ENCODE data around the gene WSB2.

Gene WSB2

DNA sequence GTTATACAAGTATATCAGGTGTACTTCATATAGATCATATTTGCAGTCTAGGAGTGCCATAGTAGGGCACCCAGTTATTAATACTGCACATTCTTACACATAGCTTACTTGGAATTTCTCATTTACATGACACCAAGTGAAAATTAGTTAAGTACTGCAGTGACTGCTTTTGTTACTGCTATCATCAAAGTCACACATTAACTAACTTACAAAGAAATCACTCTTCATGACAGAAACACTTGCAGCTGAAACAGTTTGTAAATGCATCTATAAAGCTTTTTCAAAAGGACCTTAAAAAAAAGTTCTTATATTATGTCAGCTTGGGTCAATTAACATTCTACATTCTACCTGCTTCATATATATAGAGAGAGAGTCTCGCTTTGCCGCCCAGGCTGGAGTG, 62.3 kb downstream of the WSB2 start:
- no peak overlapping the region for H3K4me3 ChIP-seq (replicated peaks; ENCODE audit: low read depth, low read length)
- TF ChIP-seq, protein P1, sequence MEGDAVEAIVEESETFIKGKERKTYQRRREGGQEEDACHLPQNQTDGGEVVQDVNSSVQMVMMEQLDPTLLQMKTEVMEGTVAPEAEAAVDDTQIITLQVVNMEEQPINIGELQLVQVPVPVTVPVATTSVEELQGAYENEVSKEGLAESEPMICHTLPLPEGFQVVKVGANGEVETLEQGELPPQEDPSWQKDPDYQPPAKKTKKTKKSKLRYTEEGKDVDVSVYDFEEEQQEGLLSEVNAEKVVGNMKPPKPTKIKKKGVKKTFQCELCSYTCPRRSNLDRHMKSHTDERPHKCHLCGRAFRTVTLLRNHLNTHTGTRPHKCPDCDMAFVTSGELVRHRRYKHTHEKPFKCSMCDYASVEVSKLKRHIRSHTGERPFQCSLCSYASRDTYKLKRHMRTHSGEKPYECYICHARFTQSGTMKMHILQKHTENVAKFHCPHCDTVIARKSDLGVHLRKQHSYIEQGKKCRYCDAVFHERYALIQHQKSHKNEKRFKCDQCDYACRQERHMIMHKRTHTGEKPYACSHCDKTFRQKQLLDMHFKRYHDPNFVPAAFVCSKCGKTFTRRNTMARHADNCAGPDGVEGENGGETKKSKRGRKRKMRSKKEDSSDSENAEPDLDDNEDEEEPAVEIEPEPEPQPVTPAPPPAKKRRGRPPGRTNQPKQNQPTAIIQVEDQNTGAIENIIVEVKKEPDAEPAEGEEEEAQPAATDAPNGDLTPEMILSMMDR (IDR thresholded peaks at IDR 0.05; ENCODE audit: low read depth, low read length, missing control alignments) = no peak
- DNase-seq (ENCODE audit: extremely low read depth, low read depth) = no peak

DNA sequence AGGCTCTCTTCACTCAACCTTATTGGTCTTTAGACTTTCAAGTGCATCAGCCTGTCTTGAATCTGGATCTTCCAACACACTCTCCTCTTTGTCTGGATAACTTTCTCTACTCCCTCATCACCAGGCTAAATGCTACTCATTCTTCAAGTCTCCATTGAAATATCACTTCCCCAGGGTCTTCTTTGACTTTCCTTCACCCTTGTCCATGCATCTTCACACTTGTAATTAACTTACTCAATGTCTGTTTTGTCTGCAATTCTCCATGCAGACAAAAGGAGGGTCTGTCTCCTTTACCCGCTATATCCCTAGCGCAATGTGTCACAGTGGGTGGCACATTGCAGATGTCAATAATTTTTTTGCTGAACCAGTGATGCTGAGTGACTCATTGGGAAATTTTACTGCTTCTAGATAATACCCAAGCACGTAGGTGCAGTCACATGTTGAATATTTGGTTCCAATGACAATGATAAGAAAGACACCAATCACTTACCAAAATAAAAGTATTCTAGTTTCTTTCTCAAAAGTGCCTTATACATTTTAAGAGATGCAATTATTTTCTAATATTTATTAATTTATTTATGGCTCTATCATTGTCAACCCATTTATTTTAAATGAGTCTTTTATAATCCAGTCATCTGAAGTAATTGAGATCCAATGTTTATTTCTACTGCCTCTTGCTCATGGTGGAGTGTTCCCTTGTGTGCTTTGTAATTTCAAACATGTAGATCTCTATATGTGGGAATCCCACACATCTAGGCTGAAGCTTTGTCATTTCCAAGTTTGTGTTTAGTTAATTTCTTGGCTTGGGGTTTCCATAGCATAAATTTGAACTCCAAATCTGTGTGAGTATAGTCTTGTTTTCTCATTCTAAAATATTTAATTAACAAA, 66.2 kb downstream of the WSB2 start:
- DNase-seq (ENCODE audit: extremely low read depth, low read depth) = no peak
- TF ChIP-seq, protein P1 (IDR thresholded peaks at IDR 0.05; ENCODE audit: low read depth, low read length, missing control alignments) = no peak
- H3K4me3 ChIP-seq (replicated peaks; ENCODE audit: low read depth, low read length) = no peak overlapping the region

DNA sequence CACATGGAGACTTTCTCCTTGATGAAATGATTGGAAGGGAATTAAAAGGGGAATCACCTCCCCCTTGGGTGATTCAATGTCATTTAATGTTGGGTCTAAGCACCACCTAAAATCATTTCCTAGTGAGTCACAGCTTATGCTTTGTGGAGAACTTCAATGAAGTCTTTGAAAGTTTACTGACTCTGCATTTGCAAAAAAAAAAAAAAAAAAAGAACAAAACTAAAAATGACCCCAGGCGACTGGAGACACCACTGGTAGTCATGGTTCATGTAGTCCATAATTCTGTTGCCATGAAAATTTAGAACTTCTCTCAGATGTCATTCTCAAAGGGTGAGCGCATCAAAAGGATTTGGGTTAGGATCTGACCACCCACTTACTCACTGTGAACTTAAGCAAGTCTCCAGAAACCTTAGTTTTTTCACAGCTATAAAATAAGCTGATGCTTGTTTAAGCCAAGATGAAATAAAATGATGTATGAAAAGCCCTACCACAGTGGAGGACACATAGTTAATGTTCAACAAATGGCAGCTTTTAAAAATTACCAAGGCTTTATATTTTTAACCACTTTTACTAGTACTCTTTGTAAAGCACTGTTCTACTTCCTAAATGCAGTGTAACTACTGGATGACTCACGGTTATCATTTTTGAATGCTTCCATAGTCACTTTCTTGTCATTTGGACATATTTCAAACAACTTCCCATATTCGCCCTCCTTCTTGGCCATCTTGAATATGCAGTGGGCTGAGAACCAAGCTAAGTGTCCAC, 74.1 kb downstream of the WSB2 start:
- no peak for DNase-seq (ENCODE audit: extremely low read depth, low read depth)

DNA sequence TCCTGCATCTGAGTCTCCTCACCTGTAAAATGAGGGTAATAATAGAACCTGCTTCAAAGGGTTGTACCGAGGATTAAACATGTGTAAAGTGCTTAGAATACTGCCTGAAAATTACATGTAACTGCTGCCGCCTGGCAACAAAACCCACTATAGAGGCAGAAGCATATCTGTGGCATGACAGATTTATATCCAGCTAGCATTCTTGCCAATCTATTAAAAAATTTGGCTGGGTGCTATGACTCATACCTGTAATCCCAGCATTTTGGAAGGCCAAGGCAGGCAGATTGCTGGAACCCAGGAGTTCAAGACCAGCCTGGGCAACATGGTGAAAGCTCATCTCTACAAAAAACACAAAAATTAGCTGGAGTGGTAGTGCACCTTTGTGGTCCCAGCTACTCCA, 75.8 kb downstream of the WSB2 start:
- TF ChIP-seq, protein P1 (IDR thresholded peaks at IDR 0.05; ENCODE audit: low read depth, low read length, missing control alignments) = no peak
- DNase-seq (ENCODE audit: extremely low read depth, low read depth) = no peak
- H3K4me3 ChIP-seq (replicated peaks; ENCODE audit: low read depth, low read length) = no peak overlapping the region

More for the DNA sequence above, 74.1 kb downstream of the WSB2 start:
- TF ChIP-seq, protein P1 (IDR thresholded peaks at IDR 0.05; ENCODE audit: low read depth, low read length, missing control alignments) = no peak
- H3K4me3 ChIP-seq (replicated peaks; ENCODE audit: low read depth, low read length) = no peak overlapping the region

Measured in HFF-Myc (cell line).